WTC11 (cell line): ENCODE data around the gene GRM3.

ENCODE experiments used
- CREM ChIP-seq: sonication (generic); formaldehyde crosslinking; IDR thresholded peaks from 2 replicates; pipeline ENCODE4 v1.8.1; 2022; ENCODE audit warnings: mild to moderate bottlenecking, missing genetic modification reagents, moderate library complexity
- FOXK1 ChIP-seq: sonication (generic); formaldehyde crosslinking; IDR thresholded peaks from 2 replicates; pipeline ENCODE4 v1.8.0; 2022; ENCODE audit warnings: mild to moderate bottlenecking, moderate library complexity, missing genetic modification reagents
- GRHL2 ChIP-seq: fragments of 250-450 bp; sonication (Bioruptor Pico); IDR thresholded peaks from 2 replicates; pipeline ENCODE4 v1.8.0; 2022; ENCODE audit warnings: mild to moderate bottlenecking, moderate library complexity; ENCODE audit not compliant: insufficient replicate concordance, severe bottlenecking
- SP1 ChIP-seq: sonication (generic); formaldehyde crosslinking; conservative IDR thresholded peaks from 2 replicates; pipeline ENCODE4 v1.8.1; 2022; ENCODE audit warnings: missing genetic modification reagents
- TEAD1 ChIP-seq: sonication (generic); formaldehyde crosslinking; IDR thresholded peaks from 2 replicates; pipeline ENCODE4 v1.8.0; 2022; ENCODE audit warnings: mild to moderate bottlenecking, missing genetic modification reagents
- TEAD4 ChIP-seq: sonication (generic); formaldehyde crosslinking; IDR thresholded peaks from 2 replicates; pipeline ENCODE4 v1.8.0; 2022; ENCODE audit warnings: mild to moderate bottlenecking, missing genetic modification reagents
- USF2 ChIP-seq: sonication (generic); formaldehyde crosslinking; IDR thresholded peaks from 2 replicates; pipeline ENCODE4 v1.8.1; 2023; ENCODE audit warnings: mild to moderate bottlenecking, missing genetic modification reagents, moderate library complexity
- TF ChIP-seq, protein P1 (sequence below): fragments of 200-600 bp; IDR thresholded peaks from 2 replicates; pipeline ENCODE4 v1.8.0; 2022; ENCODE audit warnings: antibody characterized with exemption
- TF ChIP-seq, protein P2 (sequence below): sonication (generic); formaldehyde crosslinking; IDR thresholded peaks from 2 replicates; pipeline ENCODE4 v1.8.0; 2022; ENCODE audit warnings: mild to moderate bottlenecking, missing genetic modification reagents
- TF ChIP-seq, protein P3 (sequence below): sonication (generic); formaldehyde crosslinking; IDR thresholded peaks from 2 replicates; pipeline ENCODE4 v1.8.1; 2022; ENCODE audit warnings: low read depth, mild to moderate bottlenecking, moderate library complexity, missing genetic modification reagents, borderline replicate concordance

- TF ChIP-seq, protein P1, sequence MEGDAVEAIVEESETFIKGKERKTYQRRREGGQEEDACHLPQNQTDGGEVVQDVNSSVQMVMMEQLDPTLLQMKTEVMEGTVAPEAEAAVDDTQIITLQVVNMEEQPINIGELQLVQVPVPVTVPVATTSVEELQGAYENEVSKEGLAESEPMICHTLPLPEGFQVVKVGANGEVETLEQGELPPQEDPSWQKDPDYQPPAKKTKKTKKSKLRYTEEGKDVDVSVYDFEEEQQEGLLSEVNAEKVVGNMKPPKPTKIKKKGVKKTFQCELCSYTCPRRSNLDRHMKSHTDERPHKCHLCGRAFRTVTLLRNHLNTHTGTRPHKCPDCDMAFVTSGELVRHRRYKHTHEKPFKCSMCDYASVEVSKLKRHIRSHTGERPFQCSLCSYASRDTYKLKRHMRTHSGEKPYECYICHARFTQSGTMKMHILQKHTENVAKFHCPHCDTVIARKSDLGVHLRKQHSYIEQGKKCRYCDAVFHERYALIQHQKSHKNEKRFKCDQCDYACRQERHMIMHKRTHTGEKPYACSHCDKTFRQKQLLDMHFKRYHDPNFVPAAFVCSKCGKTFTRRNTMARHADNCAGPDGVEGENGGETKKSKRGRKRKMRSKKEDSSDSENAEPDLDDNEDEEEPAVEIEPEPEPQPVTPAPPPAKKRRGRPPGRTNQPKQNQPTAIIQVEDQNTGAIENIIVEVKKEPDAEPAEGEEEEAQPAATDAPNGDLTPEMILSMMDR = no peak
- no peak for TF ChIP-seq FOXK1
- TF ChIP-seq SP1 (CRISPR knock-in tag) = no peak
- no peak for TF ChIP-seq TEAD1 (CRISPR knock-in tag)
- TF ChIP-seq USF2 (CRISPR knock-in tag) = no peak
- TF ChIP-seq, protein P2, sequence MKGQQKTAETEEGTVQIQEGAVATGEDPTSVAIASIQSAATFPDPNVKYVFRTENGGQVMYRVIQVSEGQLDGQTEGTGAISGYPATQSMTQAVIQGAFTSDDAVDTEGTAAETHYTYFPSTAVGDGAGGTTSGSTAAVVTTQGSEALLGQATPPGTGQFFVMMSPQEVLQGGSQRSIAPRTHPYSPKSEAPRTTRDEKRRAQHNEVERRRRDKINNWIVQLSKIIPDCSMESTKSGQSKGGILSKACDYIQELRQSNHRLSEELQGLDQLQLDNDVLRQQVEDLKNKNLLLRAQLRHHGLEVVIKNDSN (CRISPR knock-in tag) = no peak
- TF ChIP-seq, protein P3, sequence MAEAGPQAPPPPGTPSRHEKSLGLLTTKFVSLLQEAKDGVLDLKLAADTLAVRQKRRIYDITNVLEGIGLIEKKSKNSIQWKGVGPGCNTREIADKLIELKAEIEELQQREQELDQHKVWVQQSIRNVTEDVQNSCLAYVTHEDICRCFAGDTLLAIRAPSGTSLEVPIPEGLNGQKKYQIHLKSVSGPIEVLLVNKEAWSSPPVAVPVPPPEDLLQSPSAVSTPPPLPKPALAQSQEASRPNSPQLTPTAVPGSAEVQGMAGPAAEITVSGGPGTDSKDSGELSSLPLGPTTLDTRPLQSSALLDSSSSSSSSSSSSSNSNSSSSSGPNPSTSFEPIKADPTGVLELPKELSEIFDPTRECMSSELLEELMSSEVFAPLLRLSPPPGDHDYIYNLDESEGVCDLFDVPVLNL = no peak
- TF ChIP-seq GRHL2 = no peak
- no peak for TF ChIP-seq TEAD4 (CRISPR knock-in tag)
- TF ChIP-seq CREM = no peak
Observed at GRCh38 chr7:86765931-86766330, 122.2 kb downstream of the GRM3 start.
